Endothelial cell of umbilical vein (primary cell): ENCODE data around the gene ELOVL5.

ENCODE experiments used
- CTCF ChIP-seq, 2 donors: IDR thresholded peaks; 1 replicate in 1 of 2; 2 replicates in 1 of 2; pipeline ENCODE4 v1.5.1; 2011; ENCODE audit warnings: low read length in 2 of 2, mild to moderate bottlenecking in 2 of 2, moderate library complexity in 2 of 2, control low read depth in 1 of 2, inconsistent platforms in 1 of 2, low read depth in 1 of 2; ENCODE audit not compliant: insufficient read depth in 1 of 2; ENCODE audit errors: extremely low read depth in 1 of 2
- EZH2 ChIP-seq: IDR thresholded peaks from 2 replicates; pipeline ENCODE4 v1.6.1; 2012; ENCODE audit warnings: borderline replicate concordance, low read depth, mild to moderate bottlenecking, moderate library complexity, low read length, inconsistent platforms; ENCODE audit not compliant: severe bottlenecking
- FOS ChIP-seq: IDR thresholded peaks from 2 replicates; pipeline ENCODE4 v1.6.1; 2011; ENCODE audit warnings: mild to moderate bottlenecking, low read length, moderate library complexity, borderline replicate concordance; ENCODE audit not compliant: insufficient read depth
- JUN ChIP-seq: IDR thresholded peaks from 2 replicates; pipeline ENCODE4 v1.6.1; 2011; ENCODE audit warnings: borderline replicate concordance, low read depth; ENCODE audit not compliant: insufficient read length, insufficient read depth
- MAX ChIP-seq: IDR thresholded peaks from 2 replicates; pipeline ENCODE4 v1.6.1; 2011; ENCODE audit not compliant: insufficient read depth, insufficient read length
- MYC ChIP-seq: IDR thresholded peaks from one replicate; pipeline ENCODE4 v1.6.1; 2011; ENCODE audit warnings: mild to moderate bottlenecking, low read depth, low read length
- POLR2A ChIP-seq: IDR thresholded peaks from 2 replicates; pipeline ENCODE4 v1.6.1; 2012; ENCODE audit warnings: low read depth, mild to moderate bottlenecking, control low read depth, low read length
- POLR2AphosphoS5 ChIP-seq: IDR thresholded peaks from 2 replicates; pipeline ENCODE4 v1.6.1; 2012; ENCODE audit warnings: low read depth, mild to moderate bottlenecking, control low read depth, low read length, moderate library complexity; ENCODE audit not compliant: insufficient read depth

GRCh38 chr6:53294611-53295010, 54.1 kb downstream of the ELOVL5 start:
- TF ChIP-seq POLR2AphosphoS5 (no peak), POLR2A (no peak), CTCF (IDR thresholded peaks at IDR 0.05; ENCODE audit: extremely low read depth in 1 of 2, insufficient read depth in 1 of 2, low read depth in 1 of 2, low read length in 2 of 2) (no peak), JUN (no peak), FOS (no peak), EZH2 (no peak), MAX (no peak), MYC (no peak)
